Neural cell (in vitro differentiated cells): ENCODE results near the gene CHEK1. TPM values are rescaled to one million over a fixed set of nuclear protein-coding genes. Genes with fewer than 3 reads are reported as not detected.

Experiments used
- H2AFZ ChIP-seq: fragments of 200-600, 300-800 bp; sonication (generic), shearing (Covaris generic); 2 replicates; pipeline ENCODE4 v1.6.0; 2014; ENCODE audit warnings: low read depth, mild to moderate bottlenecking, antibody characterized with exemption, low read length, moderate library complexity
- H3F3A ChIP-seq: fragments of 200-600 bp; shearing (Covaris generic); 2 replicates; pipeline ENCODE4 v1.6.1; 2016; ENCODE audit warnings: mild to moderate bottlenecking, moderate library complexity, mixed read lengths, antibody characterized with exemption, low read length; ENCODE audit not compliant: insufficient read depth, poor library complexity, severe bottlenecking
- H3K27ac ChIP-seq: fragments of 200-600, 300-800 bp; sonication (generic), shearing (Covaris generic); 2 replicates; pipeline ENCODE4 v1.5.1; 2014; ENCODE audit warnings: mild to moderate bottlenecking, low read length, moderate library complexity
- H3K27me3 ChIP-seq: fragments of 300-800, 200-600 bp; sonication (generic), shearing (Covaris generic); 2 replicates; pipeline ENCODE4 v1.6.0; 2014; ENCODE audit warnings: mild to moderate bottlenecking, low read depth, low read length, moderate library complexity; ENCODE audit not compliant: insufficient read depth
- H3K36me3 ChIP-seq: fragments of 300-800, 200-600 bp; sonication (generic), shearing (Covaris generic); 2 replicates; pipeline ENCODE4 v1.5.1; 2014; ENCODE audit warnings: mild to moderate bottlenecking, antibody characterized with exemption, low read length, moderate library complexity; ENCODE audit not compliant: insufficient read depth
- H3K4me2 ChIP-seq: fragments of 300-800, 200-600 bp; sonication (generic), shearing (Covaris generic); 2 replicates; pipeline ENCODE4 v1.6.0; 2014; ENCODE audit warnings: mild to moderate bottlenecking, low read length
- H3K4me3 ChIP-seq: fragments of 300-800, 200-600 bp; sonication (generic), shearing (Covaris generic); 2 replicates; pipeline ENCODE4 v1.5.1; 2014; ENCODE audit warnings: mild to moderate bottlenecking, low read length, moderate library complexity
- H3K79me2 ChIP-seq: fragments of 200-600 bp; shearing (Covaris generic); replicated peaks from 2 replicates; pipeline ENCODE4 v1.6.0; 2014; ENCODE audit warnings: mild to moderate bottlenecking, low read length, moderate library complexity; ENCODE audit not compliant: insufficient read depth
- H3K9ac ChIP-seq: fragments of 300-800, 200-600 bp; sonication (generic), shearing (Covaris generic); 2 replicates; pipeline ENCODE4 v1.6.1; 2016; ENCODE audit warnings: mild to moderate bottlenecking, low read length, mixed read lengths
- H3K9me2 ChIP-seq: fragments of 200-600 bp; shearing (Covaris generic); 2 replicates; pipeline ENCODE4 v1.6.1; 2016; ENCODE audit warnings: mild to moderate bottlenecking, low read length, mixed read lengths; ENCODE audit not compliant: insufficient read depth
- H3K9me3 ChIP-seq: fragments of 200-600, 300-800 bp; sonication (generic), shearing (Covaris generic); 2 replicates; pipeline ENCODE4 v1.6.1; 2016; ENCODE audit warnings: mild to moderate bottlenecking, mixed run types, low read length, moderate library complexity, mixed read lengths
- H4K20me1 ChIP-seq: fragments of 200-600 bp; shearing (Covaris generic); 2 replicates; pipeline ENCODE4 v1.6.1; 2016; ENCODE audit warnings: mild to moderate bottlenecking, mixed run types; ENCODE audit not compliant: insufficient read depth
- EP300 ChIP-seq: fragments of 450-650 bp; conservative IDR thresholded peaks from 2 replicates; pipeline ENCODE4 v1.6.1; 2014; ENCODE audit warnings: antibody characterized with exemption, mild to moderate bottlenecking, moderate library complexity; ENCODE audit not compliant: poor library complexity, severe bottlenecking
- EZH2 ChIP-seq: fragments of 200-600, 300-800 bp; shearing (Covaris generic), sonication (generic); IDR thresholded peaks from 2 replicates; pipeline ENCODE4 v1.6.1; 2014; ENCODE audit warnings: antibody characterized with exemption, low read length, borderline replicate concordance, mild to moderate bottlenecking; ENCODE audit not compliant: insufficient read depth, poor library complexity, severe bottlenecking
- MXI1 ChIP-seq: fragments of 450-650 bp; conservative IDR thresholded peaks from 2 replicates; pipeline ENCODE4 v1.6.1; 2014; ENCODE audit warnings: antibody characterized with exemption, mild to moderate bottlenecking; ENCODE audit not compliant: poor library complexity, severe bottlenecking
- POLR2AphosphoS5 ChIP-seq: IDR thresholded peaks from 2 replicates; pipeline ENCODE4 v1.6.1; 2012
- RAD21 ChIP-seq: fragments of 450-650 bp; conservative IDR thresholded peaks from 2 replicates; pipeline ENCODE4 v1.6.1; 2014; ENCODE audit warnings: antibody characterized with exemption, mild to moderate bottlenecking, moderate library complexity
- REST ChIP-seq: IDR thresholded peaks from 2 replicates; pipeline ENCODE4 v1.6.1; 2012; ENCODE audit warnings: borderline replicate concordance
- SMC3 ChIP-seq: fragments of 450-650 bp; conservative IDR thresholded peaks from 2 replicates; pipeline ENCODE4 v1.6.1; 2014; ENCODE audit warnings: antibody characterized with exemption, mild to moderate bottlenecking, moderate library complexity; ENCODE audit not compliant: poor library complexity
- TAF1 ChIP-seq: IDR thresholded peaks from 2 replicates; pipeline ENCODE4 v1.6.1; 2012; ENCODE audit warnings: low read depth
- polyA plus RNA-seq: library from polyadenylated mRNA; depleted of rRNA; stranded (reverse); fragments of >200 nt; gene quantifications from 2 replicates; pipeline ENCODE4 v1.2.3, GENCODE V29; 2014
- TF ChIP-seq, protein P1 (sequence below): fragments of 450-650 bp; IDR thresholded peaks from 2 replicates; pipeline ENCODE4 v1.5.1; 2014; ENCODE audit warnings: antibody characterized with exemption, mild to moderate bottlenecking, moderate library complexity; ENCODE audit not compliant: poor library complexity, severe bottlenecking

Gene CHEK1
- polyA plus RNA-seq, 1 donor from 2014 or later: 33.0 TPM

DNA sequence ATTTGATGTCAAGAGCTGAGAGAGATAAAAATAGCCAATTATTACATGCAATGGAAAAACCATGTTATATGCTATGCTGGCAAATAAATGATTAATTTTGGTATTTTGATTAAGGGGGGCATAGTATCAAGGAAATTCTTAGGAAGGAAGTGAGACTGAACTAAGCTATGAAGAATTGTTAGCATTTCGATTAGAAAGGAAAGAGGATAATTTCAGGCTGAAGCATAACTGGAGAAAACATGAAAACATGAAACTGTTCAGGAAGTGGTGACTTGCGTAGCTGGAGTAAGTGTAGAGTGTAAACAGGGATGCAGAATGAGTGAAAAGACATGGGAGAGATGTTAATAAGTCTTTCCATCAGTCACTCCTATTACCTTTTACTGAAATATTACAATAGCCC, 49.2 kb downstream of the CHEK1 start:
- Histone ChIP-seq H2AFZ (no peak overlapping the region), H4K20me1 (no peaks in the 10 kb centered on the region), H3K27me3 (no peaks in the 10 kb centered on the region), H3K4me3 (no peak overlapping the region), H3K4me2 (no peak overlapping the region), H3K9ac (no peak overlapping the region), H3K27ac (no peak overlapping the region), H3K9me2 (no peaks in the 10 kb centered on the region), H3K9me3 (no peaks in the 10 kb centered on the region), H3K79me2 (no peaks in the 10 kb centered on the region), H3F3A (no peaks in the 10 kb centered on the region), H3K36me3 (no peaks in the 10 kb centered on the region)
- TF ChIP-seq RAD21 (no peak), MXI1 (no peak), POLR2AphosphoS5 (no peak)

- Histone ChIP-seq H3K27ac (no peak overlapping the region), H3K79me2 (no peaks in the 10 kb centered on the region), H3F3A (no peaks in the 10 kb centered on the region), H2AFZ (no peak overlapping the region), H3K9me3 (no peaks in the 10 kb centered on the region), H4K20me1 (no peaks in the 10 kb centered on the region), H3K4me2 (no peak overlapping the region), H3K9ac (no peak overlapping the region), H3K27me3 (no peaks in the 10 kb centered on the region), H3K9me2 (no peaks in the 10 kb centered on the region), H3K36me3 (no peaks in the 10 kb centered on the region), H3K4me3 (no peak overlapping the region)
- no peak for TF ChIP-seq REST
- TF ChIP-seq RAD21: no peak
- no peak for TF ChIP-seq EZH2
- TF ChIP-seq MXI1: no peak
- no peak for TF ChIP-seq TAF1
- TF ChIP-seq POLR2AphosphoS5: no peak
- no peak for TF ChIP-seq EP300
- TF ChIP-seq, protein P1, sequence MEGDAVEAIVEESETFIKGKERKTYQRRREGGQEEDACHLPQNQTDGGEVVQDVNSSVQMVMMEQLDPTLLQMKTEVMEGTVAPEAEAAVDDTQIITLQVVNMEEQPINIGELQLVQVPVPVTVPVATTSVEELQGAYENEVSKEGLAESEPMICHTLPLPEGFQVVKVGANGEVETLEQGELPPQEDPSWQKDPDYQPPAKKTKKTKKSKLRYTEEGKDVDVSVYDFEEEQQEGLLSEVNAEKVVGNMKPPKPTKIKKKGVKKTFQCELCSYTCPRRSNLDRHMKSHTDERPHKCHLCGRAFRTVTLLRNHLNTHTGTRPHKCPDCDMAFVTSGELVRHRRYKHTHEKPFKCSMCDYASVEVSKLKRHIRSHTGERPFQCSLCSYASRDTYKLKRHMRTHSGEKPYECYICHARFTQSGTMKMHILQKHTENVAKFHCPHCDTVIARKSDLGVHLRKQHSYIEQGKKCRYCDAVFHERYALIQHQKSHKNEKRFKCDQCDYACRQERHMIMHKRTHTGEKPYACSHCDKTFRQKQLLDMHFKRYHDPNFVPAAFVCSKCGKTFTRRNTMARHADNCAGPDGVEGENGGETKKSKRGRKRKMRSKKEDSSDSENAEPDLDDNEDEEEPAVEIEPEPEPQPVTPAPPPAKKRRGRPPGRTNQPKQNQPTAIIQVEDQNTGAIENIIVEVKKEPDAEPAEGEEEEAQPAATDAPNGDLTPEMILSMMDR: no peak
- no peak for TF ChIP-seq SMC3
Measured at GRCh38 chr11:125675196-125675595, 50.2 kb downstream of the CHEK1 start.

GRCh38 chr11:125679397-125679796, 54.4 kb downstream of the CHEK1 start:
- no peak overlapping the region for H3K4me3 ChIP-seq
- no peak overlapping the region for H2AFZ ChIP-seq
- H4K20me1 ChIP-seq: no peaks in the 10 kb centered on the region
- H3F3A ChIP-seq: no peaks in the 10 kb centered on the region
- no peaks in the 10 kb centered on the region for H3K36me3 ChIP-seq
- no peaks in the 10 kb centered on the region for H3K79me2 ChIP-seq
- H3K9me3 ChIP-seq: no peaks in the 10 kb centered on the region
- no peak overlapping the region for H3K9ac ChIP-seq
- H3K9me2 ChIP-seq: no peaks in the 10 kb centered on the region
- TF ChIP-seq REST: no peak
- TF ChIP-seq, protein P1: no peak
- no peak for TF ChIP-seq RAD21
- TF ChIP-seq EP300: no peak
- no peak for TF ChIP-seq SMC3
- no peak for TF ChIP-seq POLR2AphosphoS5
- no peak for TF ChIP-seq EZH2
- TF ChIP-seq MXI1: no peak
- no peak for TF ChIP-seq TAF1
- no peak overlapping the region for H3K27ac ChIP-seq
- no peak overlapping the region for H3K4me2 ChIP-seq
- H3K27me3 ChIP-seq: no peaks in the 10 kb centered on the region
